HEK293 (cell line): ENCODE measurements around the gene PDHX.

Source experiments
- CTCF ChIA-PET: fragments of 350-600 bp; formaldehyde crosslinking; extraction: SDS; loops from one replicate; lab custom pipeline; 2021; ENCODE audit warnings: antibody characterized with exemption; lab: Yijun Ruan, JAX
- POLR2A ChIA-PET: fragments of 300-600 bp; formaldehyde crosslinking; extraction: SDS; loops from one replicate; lab custom pipeline; 2020; ENCODE audit warnings: antibody characterized with exemption, inconsistent platforms; lab: Yijun Ruan, JAX
- H3K27ac ChIP-seq: fragments of 200-500 bp; sonication (Bioruptor generic); 2 replicates; pipeline ENCODE4 v1.5.1; 2014; ENCODE audit warnings: low read depth, low read length, control low read depth, inconsistent platforms; ENCODE audit errors: extremely low read depth
- H3K36me3 ChIP-seq, 2 experiments: fragments of 200-500 bp in 1 of 2; sonication (Bioruptor generic) in 1 of 2; 1 replicate in 1 of 2; 2 replicates in 1 of 2; pipeline ENCODE4 v1.5.1; 2014 to 2017; ENCODE audit warnings: inconsistent platforms in 2 of 2, low read length in 2 of 2; ENCODE audit not compliant: control insufficient read depth in 2 of 2, insufficient read depth in 1 of 2
- H3K4me1 ChIP-seq: fragments of 200-500 bp; sonication (Bioruptor generic); 2 replicates; pipeline ENCODE4 v1.5.1; 2014; ENCODE audit warnings: mild to moderate bottlenecking, low read length, inconsistent platforms; ENCODE audit not compliant: control insufficient read depth, insufficient read depth
- H3K4me3 ChIP-seq: 2 replicates; pipeline ENCODE4 v1.5.1; 2011; ENCODE audit warnings: low read depth, mild to moderate bottlenecking, control low read depth, low read length, moderate library complexity
- H3K9me3 ChIP-seq: fragments of 200-500 bp; sonication (Bioruptor generic); 2 replicates; pipeline ENCODE4 v1.5.1; 2014; ENCODE audit warnings: low read depth, low read length, inconsistent platforms; ENCODE audit not compliant: control insufficient read depth, insufficient read depth
- IKZF3 ChIP-seq: fragments of 450-650 bp; IDR thresholded peaks from 2 replicates; pipeline ENCODE4 v1.5.0; 2018; ENCODE audit warnings: missing biosample characterization, mild to moderate bottlenecking, missing genetic modification characterization, moderate library complexity
- PRDM1 ChIP-seq: fragments of 450-650 bp; formaldehyde crosslinking; IDR thresholded peaks from 2 replicates; pipeline ENCODE4; 2016; ENCODE audit warnings: missing biosample characterization, missing genetic modification characterization
- SCRT1 ChIP-seq: fragments of 450-650 bp; formaldehyde crosslinking; IDR thresholded peaks from 2 replicates; pipeline ENCODE4 v1.5.1; 2016; ENCODE audit warnings: missing biosample characterization, missing genetic modification characterization, borderline replicate concordance
- SCRT2 ChIP-seq: fragments of 450-650 bp; formaldehyde crosslinking; IDR thresholded peaks from 2 replicates; pipeline ENCODE4 v1.5.1; 2016; ENCODE audit warnings: missing biosample characterization, missing genetic modification characterization
- ZNF175 ChIP-seq: fragments of 450-650 bp; formaldehyde crosslinking; IDR thresholded peaks from 2 replicates; pipeline ENCODE4 v1.5.1; 2016; ENCODE audit warnings: missing biosample characterization, missing genetic modification characterization
- ZNF37A ChIP-seq: fragments of 450-650 bp; IDR thresholded peaks from 2 replicates; pipeline ENCODE4 v1.5.1; 2018; ENCODE audit warnings: missing biosample characterization, missing genetic modification characterization
- ZNF510 ChIP-seq: fragments of 450-650 bp; formaldehyde crosslinking; IDR thresholded peaks from 2 replicates; pipeline ENCODE4 v1.5.1; 2018; ENCODE audit warnings: mild to moderate bottlenecking, missing genetic modification characterization, missing biosample characterization; ENCODE audit not compliant: insufficient replicate concordance
- ZNF707 ChIP-seq: fragments of 450-650 bp; formaldehyde crosslinking; IDR thresholded peaks from 2 replicates; pipeline ENCODE4 v1.5.1; 2016; ENCODE audit warnings: missing biosample characterization, missing genetic modification characterization
- ZNF768 ChIP-seq: fragments of 450-650 bp; formaldehyde crosslinking; IDR thresholded peaks from 2 replicates; pipeline ENCODE4 v1.5.1; 2018; ENCODE audit warnings: missing biosample characterization, mild to moderate bottlenecking, missing genetic modification characterization
- ZNF830 ChIP-seq: fragments of 450-650 bp; IDR thresholded peaks from 2 replicates; pipeline ENCODE4 v1.5.0; 2018; ENCODE audit warnings: missing biosample characterization, missing genetic modification characterization, low read depth, mild to moderate bottlenecking, moderate library complexity
- TF ChIP-seq, protein P1 (sequence below): fragments of 450-650 bp; formaldehyde crosslinking; IDR thresholded peaks from 2 replicates; pipeline ENCODE4 v1.5.1; 2016; ENCODE audit warnings: missing biosample characterization, missing genetic modification characterization
- TF ChIP-seq, protein P2 (sequence below): fragments of 450-650 bp; formaldehyde crosslinking; IDR thresholded peaks from 2 replicates; pipeline ENCODE4 v1.5.1; 2017; ENCODE audit warnings: missing biosample characterization, mild to moderate bottlenecking, missing genetic modification characterization, moderate library complexity
- TF ChIP-seq, protein P3 (sequence below): fragments of 450-650 bp; formaldehyde crosslinking; IDR thresholded peaks from 2 replicates; pipeline ENCODE4; 2016; ENCODE audit warnings: missing biosample characterization, missing genetic modification characterization
- TF ChIP-seq, protein P4 (sequence below): fragments of 450-650 bp; formaldehyde crosslinking; IDR thresholded peaks from 2 replicates; pipeline ENCODE4 v1.5.1; 2016; ENCODE audit warnings: missing biosample characterization, missing genetic modification characterization
- TF ChIP-seq, protein P5 (sequence below): fragments of 450-650 bp; formaldehyde crosslinking; IDR thresholded peaks from 2 replicates; pipeline ENCODE4 v1.5.1; 2016; ENCODE audit warnings: missing biosample characterization, missing genetic modification characterization, borderline replicate concordance
- TF ChIP-seq, protein P6 (sequence below): fragments of 450-650 bp; formaldehyde crosslinking; IDR thresholded peaks from 2 replicates; pipeline ENCODE4 v1.5.1; 2016; ENCODE audit warnings: missing biosample characterization, missing genetic modification characterization

PDHX gene

DNA sequence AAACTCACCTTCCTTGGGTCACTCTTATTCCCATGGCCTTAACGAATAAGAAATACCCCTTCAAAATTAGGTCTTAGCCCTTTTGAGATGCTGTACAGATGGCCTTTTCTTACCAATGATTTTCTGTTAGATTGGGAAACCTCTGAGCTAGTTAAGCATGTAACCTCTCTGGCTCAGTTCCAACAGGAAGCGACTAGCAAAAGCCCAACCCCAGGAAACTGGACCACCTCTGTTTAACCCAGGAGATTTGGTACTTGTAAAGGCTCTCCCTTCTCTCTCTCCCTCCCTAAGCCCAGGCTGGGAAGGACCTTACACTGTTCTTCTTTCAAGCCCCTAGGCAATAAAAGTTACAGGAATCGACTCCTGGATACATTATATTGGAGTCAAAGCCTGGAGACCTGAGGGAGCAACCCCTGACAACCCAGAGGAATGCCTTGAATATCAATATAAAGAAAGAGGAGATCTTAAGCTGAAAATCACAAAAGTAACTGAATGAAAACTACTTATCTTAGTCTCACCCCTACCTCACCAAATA, 11.9 kb upstream of the PDHX start:
- TF ChIP-seq, protein P1, sequence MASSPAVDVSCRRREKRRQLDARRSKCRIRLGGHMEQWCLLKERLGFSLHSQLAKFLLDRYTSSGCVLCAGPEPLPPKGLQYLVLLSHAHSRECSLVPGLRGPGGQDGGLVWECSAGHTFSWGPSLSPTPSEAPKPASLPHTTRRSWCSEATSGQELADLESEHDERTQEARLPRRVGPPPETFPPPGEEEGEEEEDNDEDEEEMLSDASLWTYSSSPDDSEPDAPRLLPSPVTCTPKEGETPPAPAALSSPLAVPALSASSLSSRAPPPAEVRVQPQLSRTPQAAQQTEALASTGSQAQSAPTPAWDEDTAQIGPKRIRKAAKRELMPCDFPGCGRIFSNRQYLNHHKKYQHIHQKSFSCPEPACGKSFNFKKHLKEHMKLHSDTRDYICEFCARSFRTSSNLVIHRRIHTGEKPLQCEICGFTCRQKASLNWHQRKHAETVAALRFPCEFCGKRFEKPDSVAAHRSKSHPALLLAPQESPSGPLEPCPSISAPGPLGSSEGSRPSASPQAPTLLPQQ (tag by site-specific recombination) = no peak
- TF ChIP-seq, protein P2, sequence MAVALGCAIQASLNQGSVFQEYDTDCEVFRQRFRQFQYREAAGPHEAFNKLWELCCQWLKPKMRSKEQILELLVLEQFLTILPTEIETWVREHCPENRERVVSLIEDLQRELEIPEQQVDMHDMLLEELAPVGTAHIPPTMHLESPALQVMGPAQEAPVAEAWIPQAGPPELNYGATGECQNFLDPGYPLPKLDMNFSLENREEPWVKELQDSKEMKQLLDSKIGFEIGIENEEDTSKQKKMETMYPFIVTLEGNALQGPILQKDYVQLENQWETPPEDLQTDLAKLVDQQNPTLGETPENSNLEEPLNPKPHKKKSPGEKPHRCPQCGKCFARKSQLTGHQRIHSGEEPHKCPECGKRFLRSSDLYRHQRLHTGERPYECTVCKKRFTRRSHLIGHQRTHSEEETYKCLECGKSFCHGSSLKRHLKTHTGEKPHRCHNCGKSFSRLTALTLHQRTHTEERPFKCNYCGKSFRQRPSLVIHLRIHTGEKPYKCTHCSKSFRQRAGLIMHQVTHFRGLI (tag by site-specific recombination) = peak; percentile 67; the same call in 1 of the 2 replicates
- Histone ChIP-seq H3K27ac (no peak overlapping the region), H3K36me3 (peaks cover 0 to 3% of the 10 kb centered on the region in 2 experiments; a peak in 1 of 3 replicates), H3K4me3 (no peak overlapping the region), H3K4me1 (no peaks in the 10 kb centered on the region), H3K9me3 (no peaks in the 10 kb centered on the region)
- ChIA-PET POLR2A (no interaction called here), CTCF (no interaction called here)

DNA sequence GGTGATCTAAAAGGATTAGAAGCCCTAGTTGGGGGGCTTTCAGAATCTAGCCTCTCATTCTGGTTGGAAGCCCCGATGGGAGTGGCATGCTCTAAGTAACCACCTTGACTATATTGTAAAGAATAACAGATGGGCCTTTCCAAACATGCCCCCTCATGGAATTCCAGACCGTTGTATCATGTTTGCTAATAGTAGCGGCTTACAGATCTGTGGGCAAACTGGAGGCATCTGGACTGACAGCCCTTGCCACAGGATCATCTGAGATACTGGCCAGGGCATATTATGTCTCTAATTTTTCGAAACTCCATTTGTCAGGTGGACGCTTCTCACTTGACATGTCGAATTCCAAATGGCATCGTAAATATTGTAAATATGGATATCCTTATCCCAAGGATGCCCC, 10.8 kb upstream of the PDHX start:
- TF ChIP-seq, protein P3, sequence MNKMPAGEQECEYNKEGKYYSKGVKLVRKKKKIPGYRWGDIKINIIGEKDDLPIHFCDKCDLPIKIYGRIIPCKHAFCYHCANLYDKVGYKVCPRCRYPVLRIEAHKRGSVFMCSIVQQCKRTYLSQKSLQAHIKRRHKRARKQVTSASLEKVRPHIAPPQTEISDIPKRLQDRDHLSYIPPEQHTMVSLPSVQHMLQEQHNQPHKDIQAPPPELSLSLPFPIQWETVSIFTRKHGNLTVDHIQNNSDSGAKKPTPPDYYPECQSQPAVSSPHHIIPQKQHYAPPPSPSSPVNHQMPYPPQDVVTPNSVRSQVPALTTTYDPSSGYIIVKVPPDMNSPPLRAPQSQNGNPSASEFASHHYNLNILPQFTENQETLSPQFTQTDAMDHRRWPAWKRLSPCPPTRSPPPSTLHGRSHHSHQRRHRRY (tag by site-specific recombination) = no peak
- TF ChIP-seq ZNF37A (no peak), ZNF175 (tag by site-specific recombination) (no peak), ZNF707 (tag by site-specific recombination) (no peak), IKZF3 (no peak)
- TF ChIP-seq, all 188 proteins: peak for 0
- Histone ChIP-seq H3K4me1 (no peaks in the 10 kb centered on the region), H3K36me3 (peaks cover 0 to 6% of the 10 kb centered on the region in 2 experiments; a peak in 1 of 3 replicates), H3K27ac (no peak overlapping the region), H3K9me3 (no peaks in the 10 kb centered on the region), H3K4me3 (no peak overlapping the region)
- ChIA-PET CTCF (no interaction called here), POLR2A (no interaction called here)

DNA sequence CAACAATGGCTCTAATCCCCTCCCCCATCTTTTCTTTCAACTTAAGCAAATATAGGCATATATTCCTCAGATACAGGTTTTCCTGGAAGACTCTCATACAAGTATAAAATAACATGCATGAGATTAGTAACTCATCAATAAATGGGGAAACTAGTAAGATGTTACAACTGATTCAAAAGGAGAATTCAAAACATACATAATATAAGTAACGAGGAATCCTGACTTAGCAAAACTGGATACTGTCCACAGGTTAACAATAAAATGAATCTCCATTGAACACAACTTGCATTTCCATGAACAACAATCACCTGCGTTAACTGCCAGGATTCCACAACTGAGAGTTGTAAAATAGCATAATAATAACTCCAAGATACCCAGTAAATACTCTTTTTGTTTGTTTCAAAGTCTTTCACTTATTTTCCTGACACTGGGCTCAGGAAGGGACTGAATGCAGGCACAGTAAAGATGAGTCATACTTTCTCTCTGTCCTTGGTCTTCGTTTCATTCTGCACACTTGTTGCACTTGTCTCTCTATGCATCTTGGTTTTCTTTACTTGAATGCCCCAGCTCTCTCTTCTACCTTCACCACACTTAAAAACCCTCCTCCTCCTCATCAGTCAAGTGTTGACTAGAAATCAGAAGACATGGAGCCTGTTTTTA, 8.4 kb upstream of the PDHX start:
- TF ChIP-seq SCRT1 (peak; percentile 75), PRDM1 (peak; percentile 48), ZNF510 (peak; percentile 98), SCRT2 (tag by site-specific recombination) (peak; percentile 95), ZNF768 (tag by site-specific recombination) (no peak), ZNF830 (no peak)
- TF ChIP-seq, protein P4, sequence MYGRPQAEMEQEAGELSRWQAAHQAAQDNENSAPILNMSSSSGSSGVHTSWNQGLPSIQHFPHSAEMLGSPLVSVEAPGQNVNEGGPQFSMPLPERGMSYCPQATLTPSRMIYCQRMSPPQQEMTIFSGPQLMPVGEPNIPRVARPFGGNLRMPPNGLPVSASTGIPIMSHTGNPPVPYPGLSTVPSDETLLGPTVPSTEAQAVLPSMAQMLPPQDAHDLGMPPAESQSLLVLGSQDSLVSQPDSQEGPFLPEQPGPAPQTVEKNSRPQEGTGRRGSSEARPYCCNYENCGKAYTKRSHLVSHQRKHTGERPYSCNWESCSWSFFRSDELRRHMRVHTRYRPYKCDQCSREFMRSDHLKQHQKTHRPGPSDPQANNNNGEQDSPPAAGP (tag by site-specific recombination) = no peak
- TF ChIP-seq, protein P5, sequence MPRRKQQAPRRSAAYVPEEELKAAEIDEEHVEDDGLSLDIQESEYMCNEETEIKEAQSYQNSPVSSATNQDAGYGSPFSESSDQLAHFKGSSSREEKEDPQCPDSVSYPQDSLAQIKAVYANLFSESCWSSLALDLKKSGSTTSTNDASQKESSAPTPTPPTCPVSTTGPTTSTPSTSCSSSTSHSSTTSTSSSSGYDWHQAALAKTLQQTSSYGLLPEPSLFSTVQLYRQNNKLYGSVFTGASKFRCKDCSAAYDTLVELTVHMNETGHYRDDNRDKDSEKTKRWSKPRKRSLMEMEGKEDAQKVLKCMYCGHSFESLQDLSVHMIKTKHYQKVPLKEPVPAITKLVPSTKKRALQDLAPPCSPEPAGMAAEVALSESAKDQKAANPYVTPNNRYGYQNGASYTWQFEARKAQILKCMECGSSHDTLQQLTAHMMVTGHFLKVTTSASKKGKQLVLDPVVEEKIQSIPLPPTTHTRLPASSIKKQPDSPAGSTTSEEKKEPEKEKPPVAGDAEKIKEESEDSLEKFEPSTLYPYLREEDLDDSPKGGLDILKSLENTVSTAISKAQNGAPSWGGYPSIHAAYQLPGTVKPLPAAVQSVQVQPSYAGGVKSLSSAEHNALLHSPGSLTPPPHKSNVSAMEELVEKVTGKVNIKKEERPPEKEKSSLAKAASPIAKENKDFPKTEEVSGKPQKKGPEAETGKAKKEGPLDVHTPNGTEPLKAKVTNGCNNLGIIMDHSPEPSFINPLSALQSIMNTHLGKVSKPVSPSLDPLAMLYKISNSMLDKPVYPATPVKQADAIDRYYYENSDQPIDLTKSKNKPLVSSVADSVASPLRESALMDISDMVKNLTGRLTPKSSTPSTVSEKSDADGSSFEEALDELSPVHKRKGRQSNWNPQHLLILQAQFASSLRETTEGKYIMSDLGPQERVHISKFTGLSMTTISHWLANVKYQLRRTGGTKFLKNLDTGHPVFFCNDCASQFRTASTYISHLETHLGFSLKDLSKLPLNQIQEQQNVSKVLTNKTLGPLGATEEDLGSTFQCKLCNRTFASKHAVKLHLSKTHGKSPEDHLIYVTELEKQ (tag by site-specific recombination) = no peak
- TF ChIP-seq, protein P6, sequence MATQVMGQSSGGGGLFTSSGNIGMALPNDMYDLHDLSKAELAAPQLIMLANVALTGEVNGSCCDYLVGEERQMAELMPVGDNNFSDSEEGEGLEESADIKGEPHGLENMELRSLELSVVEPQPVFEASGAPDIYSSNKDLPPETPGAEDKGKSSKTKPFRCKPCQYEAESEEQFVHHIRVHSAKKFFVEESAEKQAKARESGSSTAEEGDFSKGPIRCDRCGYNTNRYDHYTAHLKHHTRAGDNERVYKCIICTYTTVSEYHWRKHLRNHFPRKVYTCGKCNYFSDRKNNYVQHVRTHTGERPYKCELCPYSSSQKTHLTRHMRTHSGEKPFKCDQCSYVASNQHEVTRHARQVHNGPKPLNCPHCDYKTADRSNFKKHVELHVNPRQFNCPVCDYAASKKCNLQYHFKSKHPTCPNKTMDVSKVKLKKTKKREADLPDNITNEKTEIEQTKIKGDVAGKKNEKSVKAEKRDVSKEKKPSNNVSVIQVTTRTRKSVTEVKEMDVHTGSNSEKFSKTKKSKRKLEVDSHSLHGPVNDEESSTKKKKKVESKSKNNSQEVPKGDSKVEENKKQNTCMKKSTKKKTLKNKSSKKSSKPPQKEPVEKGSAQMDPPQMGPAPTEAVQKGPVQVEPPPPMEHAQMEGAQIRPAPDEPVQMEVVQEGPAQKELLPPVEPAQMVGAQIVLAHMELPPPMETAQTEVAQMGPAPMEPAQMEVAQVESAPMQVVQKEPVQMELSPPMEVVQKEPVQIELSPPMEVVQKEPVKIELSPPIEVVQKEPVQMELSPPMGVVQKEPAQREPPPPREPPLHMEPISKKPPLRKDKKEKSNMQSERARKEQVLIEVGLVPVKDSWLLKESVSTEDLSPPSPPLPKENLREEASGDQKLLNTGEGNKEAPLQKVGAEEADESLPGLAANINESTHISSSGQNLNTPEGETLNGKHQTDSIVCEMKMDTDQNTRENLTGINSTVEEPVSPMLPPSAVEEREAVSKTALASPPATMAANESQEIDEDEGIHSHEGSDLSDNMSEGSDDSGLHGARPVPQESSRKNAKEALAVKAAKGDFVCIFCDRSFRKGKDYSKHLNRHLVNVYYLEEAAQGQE (tag by site-specific recombination) = 0 out of 2 replicates have a peak, but pooled peaks have one; percentile 45
- ChIA-PET CTCF (interaction anchor here (0.6 kb wide), 1 partner anchor 478 kb away, joined by 3 read pairs; no protein-coding TSS in a partner anchor), POLR2A (no interaction called here)
- Histone ChIP-seq H3K4me3 (no peak overlapping the region), H3K27ac (no peak overlapping the region), H3K36me3 (peaks cover 0 to 6% of the 10 kb centered on the region in 2 experiments; a peak in 1 of 3 replicates), H3K9me3 (no peaks in the 10 kb centered on the region), H3K4me1 (no peaks in the 10 kb centered on the region)
